Retina (tissue), 1 donor: ENCODE measurements around the gene ZDHHC11B.

Experiments used
- DNase-seq: peaks from one replicate; pipeline ENCODE4 v3.0.0-alpha.2; 2016

The ZDHHC11B gene

GRCh38 chr5:671459-672328 is 112.8 kb downstream of the ZDHHC11B start:
- peak; percentile 86 for DNase-seq

GRCh38 chr5:670396-671270 is 113.9 kb downstream of the ZDHHC11B start:
- no peak for DNase-seq

- no peak for DNase-seq
These were observed 114.6 kb downstream of the ZDHHC11B start for GRCh38 chr5:669842-670395.

- peak; percentile 48 for DNase-seq
These were observed 115.3 kb downstream of the ZDHHC11B start for GRCh38 chr5:669111-669841.

GRCh38 chr5:668283-668995 is 116.1 kb downstream of the ZDHHC11B start:
- DNase-seq, result no peak

- DNase-seq, result no peak
These were observed 117.6 kb downstream of the ZDHHC11B start for GRCh38 chr5:666816-667498.

GRCh38 chr5:665956-666711 is 118.4 kb downstream of the ZDHHC11B start:
- no peak for DNase-seq

GRCh38 chr5:665541-665955 is 119.0 kb downstream of the ZDHHC11B start:
- DNase-seq, result no peak

- DNase-seq, result no peak
These were observed 119.6 kb downstream of the ZDHHC11B start for GRCh38 chr5:664994-665360.

GRCh38 chr5:664343-664993 is 120.1 kb downstream of the ZDHHC11B start:
- no peak for DNase-seq

- DNase-seq, result no peak
These were observed 120.8 kb downstream of the ZDHHC11B start for GRCh38 chr5:663436-664342.

GRCh38 chr5:662751-663435 is 121.6 kb downstream of the ZDHHC11B start:
- no peak for DNase-seq

- DNase-seq, result no peak
These were observed 122.4 kb downstream of the ZDHHC11B start for GRCh38 chr5:661891-662750.

GRCh38 chr5:660491-661030 is 124.0 kb downstream of the ZDHHC11B start:
- no peak for DNase-seq
